ENCODE data around the gene SERGEF. TPM values are rescaled to one million over a fixed set of nuclear protein-coding genes. Genes with fewer than 3 reads are reported as not detected.

The SERGEF gene
- polyA plus RNA-seq, 1 of the 3 experiments (the other 2 are of a cell fraction): 23.1 TPM

- WGBS (ENCODE audit: low lambda C conversion rate): 54% methylated on average over 3 of the region's 3 CpGs
- Histone ChIP-seq H3K36me3 (replicated peaks in 1 of 2; ENCODE audit: control insufficient read depth in 1 of 2, insufficient read depth in 2 of 2, low read length in 1 of 2) (no peaks in the 10 kb centered on the region), H3K9me2 (no peaks in the 10 kb centered on the region), H3K4me1 (ENCODE audit: control insufficient read depth in 1 of 2, insufficient read depth in 2 of 2, low read depth in 1 of 2, low read length in 1 of 2) (no peaks in the 10 kb centered on the region; a peak in 1 of 4 replicates), H3K27me3 (ENCODE audit: insufficient read depth) (0 out of 2 replicates have a peak, but pooled peaks cover 7% of the 10 kb centered on the region), H2AFZ (ENCODE audit: low read depth) (no peak overlapping the region), H3K9ac (no peak overlapping the region), H3K4me2 (no peak overlapping the region), H3K79me2 (ENCODE audit: insufficient read depth) (no peaks in the 10 kb centered on the region), H4K20me1 (ENCODE audit: insufficient read depth) (no peaks in the 10 kb centered on the region), H3K9me3 (no peaks in the 10 kb centered on the region), H3K27ac (ENCODE audit: low read depth in 2 of 2, low read length in 1 of 2) (no peak overlapping the region), H3F3A (replicated peaks; ENCODE audit: insufficient read depth) (no peaks in the 10 kb centered on the region), H3K4me3 (ENCODE audit: low read depth in 2 of 2, low read length in 1 of 2) (no peak overlapping the region)
- ChIA-PET CTCF (interaction anchor here (1.2 to 1.3 kb wide), 2 partner anchors 19 to 150 kb away, joined by 3 to 4 read pairs; no protein-coding TSS in a partner anchor), POLR2A (no interaction called here)
- TF ChIP-seq REST (IDR thresholded peaks at IDR 0.05; ENCODE audit: low read depth, low read length) (no peak), IRF3 (IDR thresholded peaks at IDR 0.05; ENCODE audit: low read depth, low read length) (no peak), RFX5 (IDR thresholded peaks at IDR 0.05; ENCODE audit: low read length) (no peak), PBX3 (IDR thresholded peaks at IDR 0.05) (no peak)
- no peak for DNase-seq
These were observed 257.0 kb downstream of the SERGEF start for GRCh38 chr11:17755891-17756290.

GRCh38 chr11:17753641-17754040 is 259.2 kb downstream of the SERGEF start:
- ChIA-PET POLR2A (no interaction called here), CTCF (interaction anchor here (1.0 kb wide), 1 partner anchor 217 kb away, joined by 3 read pairs; no protein-coding TSS in a partner anchor)
- H3K9ac ChIP-seq: no peak overlapping the region
- no peaks in the 10 kb centered on the region for H3K9me3 ChIP-seq
- H3K4me3 ChIP-seq (ENCODE audit: low read depth in 2 of 2, low read length in 1 of 2): no peak overlapping the region
- no peaks in the 10 kb centered on the region for H4K20me1 ChIP-seq (ENCODE audit: insufficient read depth)
- H3K4me1 ChIP-seq (ENCODE audit: control insufficient read depth in 1 of 2, insufficient read depth in 2 of 2, low read depth in 1 of 2, low read length in 1 of 2): no peaks in the 10 kb centered on the region; a peak in 1 of 4 replicates
- no peak overlapping the region for H2AFZ ChIP-seq (ENCODE audit: low read depth)
- no peaks in the 10 kb centered on the region for H3F3A ChIP-seq (replicated peaks; ENCODE audit: insufficient read depth)
- H3K9me2 ChIP-seq: no peaks in the 10 kb centered on the region
- 0 out of 2 replicates have a peak, but pooled peaks cover 7% of the 10 kb centered on the region for H3K27me3 ChIP-seq (ENCODE audit: insufficient read depth)
- 56% methylated on average over 9 of the region's 10 CpGs for WGBS (ENCODE audit: low lambda C conversion rate)
- DNase-seq: no peak
- no peaks in the 10 kb centered on the region for H3K36me3 ChIP-seq (replicated peaks in 1 of 2; ENCODE audit: control insufficient read depth in 1 of 2, insufficient read depth in 2 of 2, low read length in 1 of 2)
- H3K4me2 ChIP-seq: no peak overlapping the region
- no peaks in the 10 kb centered on the region for H3K79me2 ChIP-seq (ENCODE audit: insufficient read depth)
- H3K27ac ChIP-seq (ENCODE audit: low read depth in 2 of 2, low read length in 1 of 2): no peak overlapping the region
- TF ChIP-seq TEAD4 (IDR thresholded peaks at IDR 0.05; ENCODE audit: borderline replicate concordance, insufficient read depth) (no peak), NFIC (IDR thresholded peaks at IDR 0.05; ENCODE audit: borderline replicate concordance) (no peak), FOXJ3 (CRISPR knock-in tag; IDR thresholded peaks at IDR 0.05) (no peak), CTCF (IDR thresholded peaks at IDR 0.05) (no peak), FOXM1 (IDR thresholded peaks at IDR 0.05; ENCODE audit: low read depth) (no peak), USF1 (IDR thresholded peaks at IDR 0.05; ENCODE audit: borderline replicate concordance, low read depth) (no peak), POLR2AphosphoS5 (IDR thresholded peaks at IDR 0.05; ENCODE audit: low read depth, low read length) (no peak), JUND (IDR thresholded peaks at IDR 0.05) (no peak), SMC3 (IDR thresholded peaks at IDR 0.05; ENCODE audit: low read depth, low read length) (no peak), MXI1 (IDR thresholded peaks at IDR 0.05; ENCODE audit: low read depth, low read length) (no peak), TAF1 (IDR thresholded peaks at IDR 0.05; ENCODE audit: borderline replicate concordance, low read depth, low read length) (no peak), GATA2 (CRISPR knock-in tag; IDR thresholded peaks at IDR 0.05) (no peak), RCOR1 (IDR thresholded peaks at IDR 0.05; ENCODE audit: low read length) (no peak), MAX (IDR thresholded peaks at IDR 0.05; ENCODE audit: low read depth) (no peak)

Measured in SK-N-SH (cell line).